Neutrophil (primary cell): ENCODE measurements around the gene CFAP43.

Experiments used
- H3K27ac ChIP-seq: fragments of 200-600 bp; sonication (generic); 2 replicates; pipeline ENCODE4 v1.5.1; 2016; ENCODE audit warnings: mild to moderate bottlenecking, moderate library complexity
- H3K27me3 ChIP-seq: fragments of 200-600 bp; sonication (generic); 2 replicates; pipeline ENCODE4 v1.6.0; 2016; ENCODE audit warnings: mild to moderate bottlenecking
- H3K36me3 ChIP-seq: fragments of 200-600 bp; sonication (generic); 2 replicates; pipeline ENCODE4 v1.5.1; 2017
- H3K4me1 ChIP-seq, 2 experiments: fragments of 200-600 bp in 1 of 2; sonication (generic) in 1 of 2; 1 replicate in 1 of 2; 2 replicates in 1 of 2; pipeline versions ENCODE4 v1.5.1 to v1.6.1; 2013 to 2016; ENCODE audit warnings: low read depth in 1 of 2, low read length in 1 of 2, mild to moderate bottlenecking in 1 of 2, moderate library complexity in 1 of 2; ENCODE audit not compliant: control insufficient read depth in 1 of 2, insufficient read depth in 1 of 2
- H3K4me3 ChIP-seq, 2 experiments: fragments of 200-600 bp in 1 of 2; sonication (generic) in 1 of 2; 1 replicate in 1 of 2; 2 replicates in 1 of 2; pipeline ENCODE4 v1.5.1; 2013 to 2016; ENCODE audit warnings: low read depth in 1 of 2, low read length in 1 of 2, mild to moderate bottlenecking in 1 of 2, moderate library complexity in 1 of 2
- H3K9me3 ChIP-seq: fragments of 200-600 bp; sonication (generic); 2 replicates; pipeline ENCODE4 v1.5.1; 2016
- CTCF ChIP-seq: fragments of 200-600 bp; sonication (generic); IDR thresholded peaks from 2 replicates; pipeline ENCODE4 v1.5.1; 2016; ENCODE audit warnings: antibody characterized with exemption

Gene CFAP43

GRCh38 chr10:104090611-104091010, 141.6 kb downstream of the CFAP43 start:
- no peak for TF ChIP-seq CTCF
- Histone ChIP-seq H3K27ac (no peak overlapping the region), H3K4me3 (no peak overlapping the region), H3K27me3 (no peaks in the 10 kb centered on the region), H3K4me1 (no peaks in the 10 kb centered on the region), H3K36me3 (no peaks in the 10 kb centered on the region), H3K9me3 (no peaks in the 10 kb centered on the region)

GRCh38 chr10:104089621-104090020, 142.5 kb downstream of the CFAP43 start:
- no peaks in the 10 kb centered on the region for H3K9me3 ChIP-seq
- H3K4me1 ChIP-seq, result no peaks in the 10 kb centered on the region
- H3K36me3 ChIP-seq, result no peaks in the 10 kb centered on the region
- no peak overlapping the region for H3K27ac ChIP-seq
- H3K27me3 ChIP-seq, result no peaks in the 10 kb centered on the region
- TF ChIP-seq CTCF, result no peak
- no peak overlapping the region for H3K4me3 ChIP-seq

GRCh38 chr10:104088239-104088638, 143.9 kb downstream of the CFAP43 start:
- no peak overlapping the region for H3K27ac ChIP-seq
- no peaks in the 10 kb centered on the region for H3K27me3 ChIP-seq
- H3K4me3 ChIP-seq, result no peak overlapping the region
- no peak for TF ChIP-seq CTCF
- no peaks in the 10 kb centered on the region for H3K36me3 ChIP-seq
- no peaks in the 10 kb centered on the region for H3K4me1 ChIP-seq
- H3K9me3 ChIP-seq, result no peaks in the 10 kb centered on the region

- no peaks in the 10 kb centered on the region for H3K9me3 ChIP-seq
These were observed 146.3 kb downstream of the CFAP43 start, which contains the start of gene COL17A1 for GRCh38 chr10:104085801-104086400. Gene COL17A1 (minus strand): TSS chr10:104085880. CDS start chr10:104080673, 5,207 bp downstream.

GRCh38 chr10:104084482-104085142, 147.6 kb downstream of the CFAP43 start:
- TF ChIP-seq CTCF, result no peak
- H3K27me3 ChIP-seq, result no peaks in the 10 kb centered on the region
- H3K9me3 ChIP-seq, result no peaks in the 10 kb centered on the region
- H3K36me3 ChIP-seq, result no peaks in the 10 kb centered on the region
- no peak overlapping the region for H3K4me3 ChIP-seq
- no peaks in the 10 kb centered on the region for H3K4me1 ChIP-seq
- no peak overlapping the region for H3K27ac ChIP-seq

More at GRCh38 chr10:104085801-104086400, 146.3 kb downstream of the CFAP43 start, which contains the start of gene COL17A1:
- Histone ChIP-seq H3K4me1 (no peaks in the 10 kb centered on the region), H3K27me3 (no peaks in the 10 kb centered on the region), H3K36me3 (no peaks in the 10 kb centered on the region), H3K4me3 (no peak within 1 kb of the TSS), H3K27ac (no peak within 1 kb of the TSS)
- no peak for TF ChIP-seq CTCF
